ENCODE measurements around the gene KPNA5. TPM values are rescaled to one million over a fixed set of nuclear protein-coding genes. Genes with fewer than 3 reads are reported as not detected.

KPNA5 gene
- total and polyA plus RNA-seq, 2 of the 13 experiments (the other 11 are each of a cell fraction or from before 2014, with no cell fraction given), result 5.3 to 13.0 TPM

DNA sequence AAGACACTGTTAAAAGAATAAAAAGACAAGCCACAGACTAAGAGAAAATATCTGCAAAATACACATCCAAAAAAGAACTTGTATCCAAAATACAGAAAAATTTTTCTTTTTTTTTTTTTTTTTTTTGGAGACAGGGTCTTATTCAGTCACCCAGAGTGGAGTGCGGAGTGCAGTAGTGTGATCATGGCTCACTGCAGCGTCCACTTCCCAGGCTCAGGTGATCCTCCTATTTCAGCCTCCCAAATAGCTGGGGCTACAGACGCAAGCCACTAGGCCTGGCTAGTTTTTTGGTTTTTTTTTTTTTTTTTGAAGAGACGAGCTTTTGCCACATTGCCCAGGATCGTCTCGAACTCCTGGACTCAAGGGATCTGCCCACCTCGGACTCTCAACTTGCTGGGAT lies 15.5 kb upstream of the KPNA5 start:
- Histone ChIP-seq H3K79me2 (ENCODE audit: insufficient read depth, low read length) (peaks cover 77% of the 10 kb centered on the region), H2AFZ (ENCODE audit: low read length) (no peak overlapping the region), H3K4me2 (ENCODE audit: low read depth, low read length) (peak overlapping the region; percentile 93), H3K27ac (ENCODE audit: extremely low read length, insufficient read depth, low read length) (no peak overlapping the region), H3K4me1 (ENCODE audit: insufficient read depth, low read length) (peaks cover 52% of the 10 kb centered on the region), H3K27me3 (ENCODE audit: control insufficient read depth in 1 of 2, insufficient read depth in 2 of 2, low read length in 2 of 2) (no peaks in the 10 kb centered on the region; a peak in 1 of 5 replicates), H3K4me3 (replicated peaks in 1 of 3; ENCODE audit: insufficient read depth in 1 of 3, low read depth in 2 of 3, low read length in 3 of 3) (peak overlapping the region; percentile 35 to 94 (median 44)), H3K36me3 (replicated peaks in 1 of 2; ENCODE audit: control insufficient read depth in 1 of 2, insufficient read depth in 2 of 2, low read length in 2 of 2) (no peaks in the 10 kb centered on the region; a peak in 3 of 5 replicates), H3K9ac (ENCODE audit: insufficient read depth, low read depth, low read length) (peak overlapping the region; percentile 83; the same call in 1 of the 2 replicates), H3K9me3 (ENCODE audit: low read length) (no peaks in the 10 kb centered on the region), H4K20me1 (ENCODE audit: insufficient read depth, low read length) (no peaks in the 10 kb centered on the region)
- in situ Hi-C loops (cut with HindIII; ENCODE audit: extremely low pct_ligation_motif_present, low pct_unique_long_range_greater_than_20kb) (loop anchor here (25.0 kb wide), 1 partner anchor 378 kb away; the partner anchor contains the start of gene TSPYL1), intact Hi-C loops (cut with micrococcal nuclease; ENCODE audit: unreplicated experiment) (loop anchor here (5.0 kb wide), 1 partner anchor 33 kb away; no protein-coding TSS in a partner anchor)
- ChIA-PET CTCF (ENCODE audit: low intra/inter-chr PET ratio, low total read pairs) (no interaction called here), POLR2A (no interaction called here)
- FAIRE-seq, result no peak
- no peak for ATAC-seq
- no peak for DNase-seq (ENCODE audit: low spot score)
- BruUV-seq (replicated peaks), result no TSS peak
- WGBS (ENCODE audit: low lambda C conversion rate), result 69% methylated on average over 7 of the region's 7 CpGs
- TF ChIP-seq ATM (IDR thresholded peaks at IDR 0.05; ENCODE audit: borderline replicate concordance) (no peak), ZNF3 (CRISPR knock-in tag; IDR thresholded peaks at IDR 0.05) (no peak), ESRRA (CRISPR knock-in tag; IDR thresholded peaks at IDR 0.05; ENCODE audit: low read depth) (no peak), PRPF4 (IDR thresholded peaks at IDR 0.05; ENCODE audit: low read depth, low read length, poor library complexity, severe bottlenecking) (peak; percentile 38), HNRNPH1 (optimal IDR thresholded peaks at IDR 0.05; ENCODE audit: low read depth, low read length) (no peak), NFE2 (CRISPR knock-in tag; IDR thresholded peaks at IDR 0.05) (no peak), ZNF205 (CRISPR knock-in tag; IDR thresholded peaks at IDR 0.05) (no peak), CBX5 (CRISPR knock-in tag; IDR thresholded peaks at IDR 0.05; ENCODE audit: borderline replicate concordance) (no peak), KAT2B (IDR thresholded peaks at IDR 0.05; ENCODE audit: borderline replicate concordance, low read depth, low read length) (no peak), TRIM24 (CRISPR knock-in tag; IDR thresholded peaks at IDR 0.05) (no peak)
- TF ChIP-seq, protein P1, sequence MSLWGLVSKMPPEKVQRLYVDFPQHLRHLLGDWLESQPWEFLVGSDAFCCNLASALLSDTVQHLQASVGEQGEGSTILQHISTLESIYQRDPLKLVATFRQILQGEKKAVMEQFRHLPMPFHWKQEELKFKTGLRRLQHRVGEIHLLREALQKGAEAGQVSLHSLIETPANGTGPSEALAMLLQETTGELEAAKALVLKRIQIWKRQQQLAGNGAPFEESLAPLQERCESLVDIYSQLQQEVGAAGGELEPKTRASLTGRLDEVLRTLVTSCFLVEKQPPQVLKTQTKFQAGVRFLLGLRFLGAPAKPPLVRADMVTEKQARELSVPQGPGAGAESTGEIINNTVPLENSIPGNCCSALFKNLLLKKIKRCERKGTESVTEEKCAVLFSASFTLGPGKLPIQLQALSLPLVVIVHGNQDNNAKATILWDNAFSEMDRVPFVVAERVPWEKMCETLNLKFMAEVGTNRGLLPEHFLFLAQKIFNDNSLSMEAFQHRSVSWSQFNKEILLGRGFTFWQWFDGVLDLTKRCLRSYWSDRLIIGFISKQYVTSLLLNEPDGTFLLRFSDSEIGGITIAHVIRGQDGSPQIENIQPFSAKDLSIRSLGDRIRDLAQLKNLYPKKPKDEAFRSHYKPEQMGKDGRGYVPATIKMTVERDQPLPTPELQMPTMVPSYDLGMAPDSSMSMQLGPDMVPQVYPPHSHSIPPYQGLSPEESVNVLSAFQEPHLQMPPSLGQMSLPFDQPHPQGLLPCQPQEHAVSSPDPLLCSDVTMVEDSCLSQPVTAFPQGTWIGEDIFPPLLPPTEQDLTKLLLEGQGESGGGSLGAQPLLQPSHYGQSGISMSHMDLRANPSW (CRISPR knock-in tag; IDR thresholded peaks at IDR 0.05; ENCODE audit: borderline replicate concordance), result no peak
- TF ChIP-seq, protein P2, sequence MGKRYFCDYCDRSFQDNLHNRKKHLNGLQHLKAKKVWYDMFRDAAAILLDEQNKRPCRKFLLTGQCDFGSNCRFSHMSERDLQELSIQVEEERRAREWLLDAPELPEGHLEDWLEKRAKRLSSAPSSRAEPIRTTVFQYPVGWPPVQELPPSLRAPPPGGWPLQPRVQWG (CRISPR knock-in tag; IDR thresholded peaks at IDR 0.05; ENCODE audit: borderline replicate concordance, low read depth), result no peak
- TF ChIP-seq, protein P3, sequence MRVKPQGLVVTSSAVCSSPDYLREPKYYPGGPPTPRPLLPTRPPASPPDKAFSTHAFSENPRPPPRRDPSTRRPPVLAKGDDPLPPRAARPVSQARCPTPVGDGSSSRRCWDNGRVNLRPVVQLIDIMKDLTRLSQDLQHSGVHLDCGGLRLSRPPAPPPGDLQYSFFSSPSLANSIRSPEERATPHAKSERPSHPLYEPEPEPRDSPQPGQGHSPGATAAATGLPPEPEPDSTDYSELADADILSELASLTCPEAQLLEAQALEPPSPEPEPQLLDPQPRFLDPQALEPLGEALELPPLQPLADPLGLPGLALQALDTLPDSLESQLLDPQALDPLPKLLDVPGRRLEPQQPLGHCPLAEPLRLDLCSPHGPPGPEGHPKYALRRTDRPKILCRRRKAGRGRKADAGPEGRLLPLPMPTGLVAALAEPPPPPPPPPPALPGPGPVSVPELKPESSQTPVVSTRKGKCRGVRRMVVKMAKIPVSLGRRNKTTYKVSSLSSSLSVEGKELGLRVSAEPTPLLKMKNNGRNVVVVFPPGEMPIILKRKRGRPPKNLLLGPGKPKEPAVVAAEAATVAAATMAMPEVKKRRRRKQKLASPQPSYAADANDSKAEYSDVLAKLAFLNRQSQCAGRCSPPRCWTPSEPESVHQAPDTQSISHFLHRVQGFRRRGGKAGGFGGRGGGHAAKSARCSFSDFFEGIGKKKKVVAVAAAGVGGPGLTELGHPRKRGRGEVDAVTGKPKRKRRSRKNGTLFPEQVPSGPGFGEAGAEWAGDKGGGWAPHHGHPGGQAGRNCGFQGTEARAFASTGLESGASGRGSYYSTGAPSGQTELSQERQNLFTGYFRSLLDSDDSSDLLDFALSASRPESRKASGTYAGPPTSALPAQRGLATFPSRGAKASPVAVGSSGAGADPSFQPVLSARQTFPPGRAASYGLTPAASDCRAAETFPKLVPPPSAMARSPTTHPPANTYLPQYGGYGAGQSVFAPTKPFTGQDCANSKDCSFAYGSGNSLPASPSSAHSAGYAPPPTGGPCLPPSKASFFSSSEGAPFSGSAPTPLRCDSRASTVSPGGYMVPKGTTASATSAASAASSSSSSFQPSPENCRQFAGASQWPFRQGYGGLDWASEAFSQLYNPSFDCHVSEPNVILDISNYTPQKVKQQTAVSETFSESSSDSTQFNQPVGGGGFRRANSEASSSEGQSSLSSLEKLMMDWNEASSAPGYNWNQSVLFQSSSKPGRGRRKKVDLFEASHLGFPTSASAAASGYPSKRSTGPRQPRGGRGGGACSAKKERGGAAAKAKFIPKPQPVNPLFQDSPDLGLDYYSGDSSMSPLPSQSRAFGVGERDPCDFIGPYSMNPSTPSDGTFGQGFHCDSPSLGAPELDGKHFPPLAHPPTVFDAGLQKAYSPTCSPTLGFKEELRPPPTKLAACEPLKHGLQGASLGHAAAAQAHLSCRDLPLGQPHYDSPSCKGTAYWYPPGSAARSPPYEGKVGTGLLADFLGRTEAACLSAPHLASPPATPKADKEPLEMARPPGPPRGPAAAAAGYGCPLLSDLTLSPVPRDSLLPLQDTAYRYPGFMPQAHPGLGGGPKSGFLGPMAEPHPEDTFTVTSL (CRISPR knock-in tag; IDR thresholded peaks at IDR 0.05; ENCODE audit: borderline replicate concordance), result no peak
- TF ChIP-seq, protein P4, sequence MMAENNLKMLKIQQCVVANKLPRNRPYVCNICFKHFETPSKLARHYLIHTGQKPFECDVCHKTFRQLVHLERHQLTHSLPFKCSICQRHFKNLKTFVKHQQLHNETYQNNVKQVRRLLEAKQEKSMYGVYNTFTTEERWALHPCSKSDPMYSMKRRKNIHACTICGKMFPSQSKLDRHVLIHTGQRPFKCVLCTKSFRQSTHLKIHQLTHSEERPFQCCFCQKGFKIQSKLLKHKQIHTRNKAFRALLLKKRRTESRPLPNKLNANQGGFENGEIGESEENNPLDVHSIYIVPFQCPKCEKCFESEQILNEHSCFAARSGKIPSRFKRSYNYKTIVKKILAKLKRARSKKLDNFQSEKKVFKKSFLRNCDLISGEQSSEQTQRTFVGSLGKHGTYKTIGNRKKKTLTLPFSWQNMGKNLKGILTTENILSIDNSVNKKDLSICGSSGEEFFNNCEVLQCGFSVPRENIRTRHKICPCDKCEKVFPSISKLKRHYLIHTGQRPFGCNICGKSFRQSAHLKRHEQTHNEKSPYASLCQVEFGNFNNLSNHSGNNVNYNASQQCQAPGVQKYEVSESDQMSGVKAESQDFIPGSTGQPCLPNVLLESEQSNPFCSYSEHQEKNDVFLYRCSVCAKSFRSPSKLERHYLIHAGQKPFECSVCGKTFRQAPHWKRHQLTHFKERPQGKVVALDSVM (CRISPR knock-in tag; IDR thresholded peaks at IDR 0.05), result peak; percentile 77
